HG02840 (cell line): ENCODE results near the gene TRPV3.
"Not testable (repeated sequence)": the region's sequence is repeated elsewhere in the genome, so short reads cannot be mapped to it uniquely, and the experiment has no call there.

Experiments used
- ATAC-seq: cut with Tn5 transposase; IDR thresholded peaks from one replicate; pipeline ENCODE4 v1.9.1; 2021; ENCODE audit warnings: mild to moderate bottlenecking, moderate library complexity, moderate number of reproducible peaks; ENCODE audit not compliant: unreplicated experiment, low FRiP score

The TRPV3 gene

GRCh38 chr17:3527896-3528295 is 29.7 kb downstream of the TRPV3 start:
- no peak for ATAC-seq

- no peak for ATAC-seq
Observed at GRCh38 chr17:3527468-3527867, 30.1 kb downstream of the TRPV3 start.

DNA sequence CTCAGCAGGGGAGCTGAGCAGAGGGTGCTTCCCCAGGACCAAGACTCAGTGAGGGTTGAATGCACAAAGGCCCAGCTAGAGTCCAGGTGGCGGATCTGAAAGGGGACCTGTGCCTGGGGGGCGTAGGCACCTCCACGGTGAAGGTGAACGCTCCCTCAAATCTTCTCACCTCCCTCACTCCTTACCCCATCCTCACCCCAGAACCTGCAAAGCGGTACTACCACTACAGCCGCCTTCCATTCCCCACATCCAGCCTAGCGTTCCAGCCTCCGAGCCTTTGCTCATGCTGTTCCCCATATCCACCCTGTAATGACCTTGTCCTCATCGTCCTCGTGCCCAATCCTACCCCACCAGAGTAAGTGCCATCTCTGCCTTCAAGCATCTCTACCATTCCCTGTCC is 30.6 kb downstream of the TRPV3 start:
- no peak for ATAC-seq

DNA sequence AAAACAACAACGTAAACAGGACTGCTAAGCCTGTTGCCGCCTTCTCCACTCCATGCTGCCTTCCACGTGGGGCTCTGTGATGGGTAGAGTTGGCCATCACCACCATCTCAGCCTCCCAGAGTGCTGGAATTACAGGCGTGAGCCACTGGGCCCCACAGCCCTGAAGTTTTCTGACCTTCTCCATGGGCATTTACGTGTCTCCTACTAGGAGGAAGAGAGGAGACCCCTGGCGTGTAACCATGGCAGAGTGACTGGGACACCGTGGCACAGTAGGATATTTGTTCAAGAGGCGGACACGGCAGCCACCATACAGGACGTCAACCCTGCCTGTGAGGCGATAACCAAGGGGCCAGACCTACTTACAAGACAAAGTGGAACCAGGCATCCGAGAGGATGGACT is 31.1 kb downstream of the TRPV3 start:
- no peak for ATAC-seq

GRCh38 chr17:3524024-3524423 is 33.6 kb downstream of the TRPV3 start:
- ATAC-seq, result no peak

DNA sequence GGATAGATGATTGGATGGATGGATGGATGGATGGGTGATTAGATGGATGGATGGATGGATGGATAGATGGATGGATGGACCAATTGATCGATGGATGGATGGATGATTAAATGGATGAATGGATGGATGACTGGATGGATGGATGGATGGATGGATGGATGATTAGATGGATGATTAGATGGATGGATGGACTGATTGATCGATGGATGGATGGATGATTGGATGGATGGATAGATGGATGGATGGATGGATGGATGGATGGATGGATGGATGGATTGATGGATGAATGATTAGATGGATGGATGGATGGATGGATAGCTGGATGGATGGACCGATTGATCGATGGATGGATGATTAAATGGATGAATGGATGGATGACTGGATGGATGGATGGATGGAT is 38.1 kb downstream of the TRPV3 start:
- not testable (repeated sequence) for ATAC-seq

DNA sequence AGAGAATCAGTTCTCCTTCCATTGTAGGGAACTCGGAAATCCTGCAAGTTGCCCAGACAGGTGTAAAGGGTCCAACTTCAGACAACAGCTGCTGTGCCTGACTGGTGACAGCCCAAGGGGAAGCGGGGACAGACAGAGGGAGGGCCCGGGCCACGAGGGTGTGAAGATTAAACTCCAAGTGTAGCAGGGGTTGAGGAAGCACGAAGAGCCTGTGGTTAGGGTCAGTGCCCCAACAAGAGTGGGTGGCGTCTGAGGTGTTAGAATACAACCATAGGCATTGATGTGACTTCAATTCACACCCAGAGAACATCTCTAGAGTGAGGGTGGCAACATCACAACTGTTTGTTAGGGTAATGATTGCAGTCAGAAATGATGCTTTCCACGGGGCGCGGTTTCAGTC is 42.7 kb downstream of the TRPV3 start:
- ATAC-seq, result no peak

GRCh38 chr17:3514167-3514566 is 43.4 kb downstream of the TRPV3 start:
- not testable (repeated sequence) for ATAC-seq

- ATAC-seq, result no peak
Observed at GRCh38 chr17:3513305-3514035, 44.1 kb downstream of the TRPV3 start.

- no peak for ATAC-seq
Observed at GRCh38 chr17:3512505-3513171, 45.0 kb downstream of the TRPV3 start.

DNA sequence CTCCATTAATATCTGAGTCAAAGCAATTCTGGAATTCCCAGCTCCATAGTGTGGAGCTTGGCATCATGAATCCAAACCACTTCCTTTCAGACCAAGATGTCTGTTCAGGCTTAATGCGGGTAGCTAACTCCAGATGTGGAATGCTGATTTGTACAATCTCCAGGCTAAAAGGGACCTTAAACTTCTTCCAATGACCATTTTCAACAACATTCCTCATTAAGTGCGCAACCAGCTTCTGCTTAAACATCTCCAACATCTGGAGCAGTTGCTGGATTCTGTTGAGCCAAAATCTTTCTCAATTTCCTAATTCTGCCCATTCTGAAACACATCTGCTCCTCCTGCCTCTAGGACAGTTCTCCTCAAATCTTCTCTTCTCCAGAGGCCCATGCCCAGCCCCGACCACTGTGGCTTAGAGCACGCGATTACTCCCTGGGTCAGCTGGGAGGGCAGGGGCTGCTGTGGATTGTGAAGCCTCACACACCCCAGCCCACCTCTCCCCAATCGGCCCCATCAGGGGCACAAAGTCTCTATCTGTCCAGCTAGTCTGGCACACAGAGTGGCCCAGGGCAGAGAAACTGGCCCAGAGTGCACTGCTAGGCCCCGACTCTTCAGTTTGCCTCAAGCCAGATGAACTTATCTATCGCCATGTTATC is 45.6 kb downstream of the TRPV3 start:
- no peak for ATAC-seq

GRCh38 chr17:3510090-3510489 is 47.5 kb downstream of the TRPV3 start:
- ATAC-seq, result no peak

DNA sequence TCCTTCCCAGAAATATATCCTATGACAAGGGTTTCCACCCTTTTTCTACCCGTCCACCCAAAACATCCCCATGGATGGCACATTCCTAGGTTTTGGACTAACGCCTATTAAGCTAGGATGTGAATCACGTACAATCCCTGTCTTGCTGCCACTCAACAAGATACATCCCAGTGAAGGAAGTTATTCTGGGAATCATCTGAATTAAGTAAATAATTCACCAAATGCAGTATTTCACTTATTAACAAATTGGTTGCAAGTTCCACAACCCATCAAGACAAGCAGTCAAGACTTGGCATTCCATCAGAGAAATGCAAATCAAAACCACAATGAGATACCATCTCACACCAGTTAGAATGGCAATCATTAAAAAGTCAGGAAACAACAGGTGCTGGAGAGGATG is 49.7 kb downstream of the TRPV3 start:
- ATAC-seq, result no peak

DNA sequence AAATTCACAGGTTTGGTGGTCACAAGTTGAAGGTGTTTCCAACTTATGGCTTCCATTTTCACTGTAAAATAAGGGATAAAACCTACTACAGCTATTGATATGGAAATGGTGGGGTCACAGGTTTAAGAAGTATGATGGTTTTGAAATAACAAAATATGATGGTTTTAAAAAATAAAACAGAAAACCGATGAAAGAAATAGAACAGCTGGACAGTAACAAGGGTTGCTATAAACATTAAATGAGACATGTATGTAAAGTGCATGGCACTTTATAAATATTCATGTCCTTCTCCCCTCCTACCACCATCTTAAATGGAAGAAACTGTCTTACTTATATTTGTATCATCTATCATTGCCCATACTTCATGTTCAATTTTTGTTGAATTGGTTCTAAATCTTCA is 50.5 kb downstream of the TRPV3 start:
- no peak for ATAC-seq

DNA sequence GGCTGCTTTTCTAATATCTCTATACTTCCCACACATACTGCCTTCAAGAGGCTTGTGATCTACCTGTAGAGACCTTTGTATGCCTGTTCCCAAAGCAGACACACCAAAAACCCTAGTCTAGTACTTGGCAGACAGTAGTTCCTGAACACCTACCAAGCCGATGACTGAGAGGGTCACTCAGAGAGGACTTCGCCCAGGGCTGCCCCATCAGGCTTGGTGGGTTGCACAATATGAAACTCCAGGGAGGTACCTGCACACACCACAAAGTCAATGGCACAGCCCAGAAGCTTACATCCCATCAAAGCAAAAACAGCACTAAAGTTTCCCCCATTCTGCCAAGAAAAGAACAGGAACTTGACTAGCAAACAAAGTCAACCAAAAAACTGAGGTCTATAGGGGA is 51.6 kb downstream of the TRPV3 start:
- no peak for ATAC-seq

DNA sequence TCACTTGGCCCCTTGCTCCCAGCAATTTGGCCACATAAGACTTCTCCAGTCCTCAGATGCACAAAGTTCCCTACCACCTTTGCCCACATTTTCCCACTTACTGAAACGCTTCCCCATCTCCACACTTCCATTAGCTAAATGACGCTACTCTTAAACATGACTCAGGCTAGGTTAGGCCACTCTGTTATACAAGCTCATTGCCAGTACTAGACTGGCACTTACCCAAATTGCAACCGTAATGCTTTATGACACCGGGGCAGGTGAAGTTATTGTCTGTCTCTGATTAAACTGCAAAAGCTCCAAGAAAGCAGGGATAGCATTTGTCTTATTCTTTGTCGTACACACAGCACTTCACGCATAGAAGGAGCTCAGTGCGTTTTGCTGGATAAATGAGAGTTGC is 52.6 kb downstream of the TRPV3 start:
- ATAC-seq, result no peak

DNA sequence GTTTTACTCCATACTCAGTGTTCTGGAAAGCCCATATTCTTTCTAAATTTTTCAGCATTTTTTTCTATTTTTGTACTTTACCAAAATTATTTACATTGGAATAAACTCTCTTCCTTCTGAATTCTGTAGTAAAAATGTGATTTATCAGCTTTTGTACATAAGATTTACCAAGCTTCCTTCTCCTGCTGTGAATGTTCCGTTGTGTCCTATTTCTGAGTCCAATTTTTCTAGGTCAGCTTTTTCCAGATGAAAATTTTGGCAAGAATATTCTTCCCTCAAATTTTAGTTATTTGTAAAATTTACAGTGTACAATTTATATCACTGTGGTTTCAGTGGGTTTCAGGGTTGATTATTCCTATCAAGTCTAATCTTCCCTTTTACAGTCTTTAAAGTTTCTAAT is 54.3 kb downstream of the TRPV3 start:
- no peak for ATAC-seq

GRCh38 chr17:3502466-3502865 is 55.1 kb downstream of the TRPV3 start:
- ATAC-seq, result no peak

DNA sequence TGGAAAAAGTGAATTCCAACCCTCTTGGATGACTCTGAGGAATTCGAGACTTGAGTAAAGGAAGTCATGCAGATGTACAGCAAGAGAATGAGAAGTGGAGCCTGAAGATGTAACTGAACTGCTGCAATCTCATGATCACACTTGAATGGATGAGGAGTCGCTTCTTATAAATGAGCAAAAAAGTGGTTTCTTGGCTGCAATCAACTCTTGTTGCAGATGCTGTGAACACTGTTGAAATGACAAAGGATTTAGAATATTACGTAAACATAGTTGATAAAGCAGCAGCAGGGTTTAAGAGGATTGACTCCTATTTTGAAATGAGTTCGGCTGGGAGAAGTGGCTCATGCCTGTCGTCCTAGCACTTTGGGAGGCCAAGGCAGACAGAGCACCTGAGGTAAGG is 56.3 kb downstream of the TRPV3 start:
- ATAC-seq, result no peak

DNA sequence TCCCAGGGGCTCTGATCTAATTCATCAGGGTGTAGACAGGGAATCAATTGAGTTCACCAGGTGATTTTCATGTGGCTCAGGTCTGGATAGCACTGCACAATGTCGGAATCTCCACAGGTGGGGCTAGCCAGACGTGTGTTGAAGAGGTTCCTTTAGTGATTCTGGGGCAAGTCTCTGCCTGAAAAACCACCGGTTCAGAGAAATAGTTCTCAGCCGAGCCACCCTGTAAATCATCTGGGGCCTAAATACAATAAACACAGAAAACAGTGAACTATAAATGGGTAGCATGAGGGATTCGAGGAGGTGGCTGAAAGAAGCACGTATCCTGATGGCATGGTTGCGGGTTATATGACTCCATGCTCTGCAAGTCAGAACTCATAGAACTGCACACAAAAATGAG is 60.5 kb downstream of the TRPV3 start:
- ATAC-seq, result no peak

DNA sequence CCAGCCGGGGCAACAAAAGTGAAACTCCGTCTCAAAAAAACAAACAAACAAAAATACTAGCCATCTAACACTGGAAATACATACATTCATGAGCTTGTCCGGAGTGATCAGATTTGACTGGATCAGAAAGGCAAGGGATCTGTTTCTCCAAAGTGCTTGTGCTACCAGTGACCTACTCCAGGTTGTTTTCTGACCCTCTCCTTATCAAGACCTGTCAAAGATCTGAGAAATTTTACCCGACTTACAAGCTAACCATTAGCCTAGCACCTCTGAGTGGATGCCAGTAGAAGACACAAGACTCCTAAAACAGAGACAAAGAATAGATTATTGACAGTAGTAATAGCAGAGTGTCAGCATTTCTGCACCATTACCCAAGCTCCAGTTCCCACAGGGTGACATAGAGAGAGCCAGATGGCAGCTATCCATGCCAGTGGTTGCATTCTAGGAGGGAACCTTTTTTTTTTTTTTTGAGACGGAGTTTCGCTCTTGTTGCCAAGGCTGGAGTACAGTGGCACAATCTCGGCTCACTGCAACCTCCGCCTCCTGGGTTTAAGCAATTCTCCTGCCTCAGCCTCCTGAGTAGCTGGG is 72.0 kb downstream of the TRPV3 start:
- no peak for ATAC-seq
